K562 treated with DMSO at 1 percent for 4 hours (cell line): ENCODE results near the gene ETDA. TPM values are rescaled to one million over a fixed set of nuclear protein-coding genes. Genes with fewer than 3 reads are reported as not detected.

Experiments
- total RNA-seq: library from RNA; unstranded; fragments of 300-600 nt; gene quantifications from 2 replicates; pipeline ENCODE4 v1.2.3, GENCODE V29; 2022; ENCODE audit not compliant: insufficient read depth

The ETDA gene
- total RNA-seq = not detected in 2 replicates

DNA sequence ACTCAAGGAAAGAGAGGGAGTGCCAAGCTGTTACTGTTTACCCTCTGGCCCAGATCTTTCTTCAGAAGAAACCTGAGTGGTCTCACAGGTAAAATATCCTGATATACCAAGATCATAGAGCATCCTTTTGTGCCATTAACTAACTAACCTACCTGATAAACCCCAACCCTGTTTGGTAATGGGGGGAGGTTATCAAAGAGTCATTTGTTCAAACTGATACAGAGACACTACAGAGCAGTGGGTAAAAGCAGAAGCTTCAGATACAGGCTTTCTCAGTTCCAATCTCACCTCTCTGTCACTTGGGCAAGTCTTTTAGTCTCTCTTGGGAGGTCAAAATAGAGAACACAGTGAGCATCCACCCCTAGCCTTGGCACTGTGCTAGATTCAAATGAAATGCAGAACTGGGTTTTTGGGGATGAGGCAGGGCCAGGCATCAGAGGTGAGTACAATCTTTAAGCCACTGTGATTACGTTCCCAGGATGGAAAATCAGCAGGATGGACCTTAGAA is at the start of gene ETDA:
Gene ETDA, plus strand, starts transcription at position 51 of the 508 bp plus-strand sequence. CDS start 1,216 bp downstream, outside the sequence.

Other genes with a start within 250 kb of the ETDA start
- 0.30 TPM in 1 of 2 replicates, not detected in the other for gene RTL8B, start 229.5 kb upstream of the ETDA start, total RNA-seq
- 99.9 and 109 TPM in 2 replicates for gene RTL8C, start 219.7 kb upstream of the ETDA start, total RNA-seq
- 105 and 144 TPM in 2 replicates for gene RTL8A, start 199.9 kb upstream of the ETDA start, total RNA-seq
- not detected in 2 replicates for gene SMIM10L2B, start 153.3 kb upstream of the ETDA start, total RNA-seq
- not detected in 2 replicates for gene ETDB, start 131.5 kb upstream of the ETDA start, total RNA-seq
- 24.2 and 28.7 TPM in 2 replicates for gene CT55, start 80.7 kb upstream of the ETDA start, total RNA-seq
- gene ETDC, start 57.4 kb downstream of the ETDA start, total RNA-seq = not detected in 2 replicates
- gene ZNF75D, start 92.0 kb downstream of the ETDA start, total RNA-seq = 4.5 and 4.6 TPM in 2 replicates
- gene ZNF449, start 92.7 kb downstream of the ETDA start, total RNA-seq = 0.62 and 0.84 TPM in 2 replicates
- gene SMIM10L2A, start 169.9 kb downstream of the ETDA start, total RNA-seq = not detected in 2 replicates